GM10266 (cell line): ENCODE data around the gene ARHGEF28.

ENCODE experiments used
- DNase-seq: peaks from one replicate; pipeline ENCODE4 v3.0.0; 2012; ENCODE audit errors: extremely low spot score
- CTCF ChIP-seq: IDR thresholded peaks from 2 replicates; pipeline ENCODE4 v1.5.1; 2012; ENCODE audit warnings: mild to moderate bottlenecking, low read depth; ENCODE audit not compliant: control insufficient read depth, insufficient read depth; ENCODE audit errors: missing control alignments

Gene ARHGEF28

GRCh38 chr5:73831066-73831465 lies 205.1 kb downstream of the ARHGEF28 start:
- no peak for DNase-seq
- TF ChIP-seq CTCF = no peak

- no peak for DNase-seq
- TF ChIP-seq CTCF = no peak
These were observed 208.7 kb downstream of the ARHGEF28 start for GRCh38 chr5:73834693-73835092.

- TF ChIP-seq CTCF = no peak
- DNase-seq = no peak
These were observed 209.7 kb downstream of the ARHGEF28 start for GRCh38 chr5:73835726-73836125.

- no peak for TF ChIP-seq CTCF
- DNase-seq = no peak
These were observed 210.6 kb downstream of the ARHGEF28 start for GRCh38 chr5:73836607-73837006.

- DNase-seq = no peak
- TF ChIP-seq CTCF = no peak
These were observed 212.9 kb downstream of the ARHGEF28 start for GRCh38 chr5:73838901-73839300.

- TF ChIP-seq CTCF = no peak
These were observed 215.6 kb downstream of the ARHGEF28 start for GRCh38 chr5:73841641-73842040.

GRCh38 chr5:73844165-73844564 lies 218.2 kb downstream of the ARHGEF28 start:
- TF ChIP-seq CTCF = no peak
- no peak for DNase-seq

More at GRCh38 chr5:73841641-73842040, 215.6 kb downstream of the ARHGEF28 start:
- DNase-seq = no peak
